Epithelial cell of proximal tubule (primary cell): ENCODE results near the gene STMN1. TPM values are rescaled to one million over a fixed set of nuclear protein-coding genes. Genes with fewer than 3 reads are reported as not detected.

ENCODE experiments used
- DNase-seq: peaks from one replicate; pipeline ENCODE4 v3.0.0-alpha.2; 2011; ENCODE audit warnings: low read depth
- H3K4me3 ChIP-seq: 2 replicates; pipeline ENCODE4 v1.5.1; 2011; ENCODE audit warnings: low read depth, mild to moderate bottlenecking, low read length
- CTCF ChIP-seq: conservative IDR thresholded peaks from 2 replicates; pipeline ENCODE4 v1.5.1; 2012; ENCODE audit warnings: low read depth, mild to moderate bottlenecking, low read length
- total RNA-seq: library from RNA; depleted of rRNA; stranded (reverse); fragments of >200 nt; gene quantifications from 2 replicates; pipeline ENCODE4 v1.2.3, GENCODE V29; 2015

Gene STMN1
- total RNA-seq, 1 donor from 2014 or later, result 554 TPM

- TF ChIP-seq CTCF, result no peak
- no peak overlapping the region for H3K4me3 ChIP-seq
- DNase-seq, result no peak
Measured at GRCh38 chr1:25854554-25854953, 51.7 kb downstream of the STMN1 start.

Other genes with a start within 250 kb of the STMN1 start
- 31.2 and 35.1 TPM in 2 replicates for gene SELENON, start 106.2 kb downstream of the STMN1 start, total RNA-seq
- 21.6 and 27.3 TPM in 2 replicates for gene MTFR1L, start 86.5 kb downstream of the STMN1 start, total RNA-seq
- 6.2 and 13.0 TPM in 2 replicates for gene AUNIP, start 47.0 kb downstream of the STMN1 start, total RNA-seq
- gene PAQR7, start 30.7 kb downstream of the STMN1 start, total RNA-seq, result 9.4 and 15.0 TPM in 2 replicates
- 11.6 and 12.0 TPM in 2 replicates for gene PAFAH2, start 91.6 kb upstream of the STMN1 start, total RNA-seq
- 0.07 and 0.12 TPM in 2 replicates for gene EXTL1, start 115.4 kb upstream of the STMN1 start, total RNA-seq
- gene SLC30A2, start 139.7 kb upstream of the STMN1 start, total RNA-seq, result not detected in 2 replicates
- gene TRIM63, start 161.2 kb upstream of the STMN1 start, total RNA-seq, result not detected in 2 replicates
- gene PDIK1L, start 205.4 kb upstream of the STMN1 start, total RNA-seq, result 3.0 and 12.3 TPM in 2 replicates